ENCODE data around the gene TPM3. TPM values are rescaled to one million over a fixed set of nuclear protein-coding genes. Genes with fewer than 3 reads are reported as not detected.
A peak's percentile ranks its signal among the peaks of the same experiment; 100 is the strongest.

Gene TPM3
- polyA plus RNA-seq, 3 donors = 418 to 1,159 (median 1,153) TPM

DNA sequence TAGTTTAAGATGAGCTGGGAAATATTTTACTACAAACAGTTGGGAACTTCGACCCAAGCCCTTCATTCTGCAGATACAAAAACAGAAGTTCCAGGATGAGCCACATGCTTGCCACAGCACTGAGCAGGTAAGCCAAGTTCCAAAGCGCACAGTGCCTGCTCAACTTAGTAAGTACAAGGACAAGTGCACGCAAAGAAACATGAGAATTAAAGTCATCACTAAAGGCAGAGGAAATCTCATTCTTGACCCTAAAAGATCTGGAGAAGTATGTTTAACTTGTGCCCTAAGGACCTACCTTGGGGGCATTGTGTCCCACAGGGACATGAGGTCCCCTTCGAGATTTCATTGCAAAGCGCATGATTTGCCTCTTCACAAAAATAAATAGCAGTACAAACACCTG lies 27.6 kb upstream of the TPM3 start:
- peak overlapping the region; percentile 100 for H3K27ac ChIP-seq (ENCODE audit: low read depth in 1 of 2, low read length in 2 of 2)
- peak; percentile 7 to 59 (median 56) for DNase-seq
- peak overlapping the region; percentile 99 for H3K9ac ChIP-seq (ENCODE audit: insufficient read depth, low read length, poor library complexity, severe bottlenecking)
- H3K4me2 ChIP-seq (replicated peaks; ENCODE audit: extremely low read depth, low read length, poor library complexity, severe bottlenecking) = peak overlapping the region; percentile 91
- H3K27me3 ChIP-seq (ENCODE audit: control insufficient read depth in 2 of 2, insufficient read depth in 2 of 2, low read length in 2 of 2) = no peaks in the 10 kb centered on the region
- peaks cover 0 to 5% (median 3%) of the 10 kb centered on the region in 3 donors for H3K27me3 Mint-ChIP-seq (ENCODE audit: low read depth in 3 of 3)
- peak overlapping the region; percentile 99 to 100 (median 99) for H3K27ac Mint-ChIP-seq
- H3K79me2 ChIP-seq (ENCODE audit: insufficient read depth, low read length) = peaks cover 96% of the 10 kb centered on the region
- TF ChIP-seq, protein P1, sequence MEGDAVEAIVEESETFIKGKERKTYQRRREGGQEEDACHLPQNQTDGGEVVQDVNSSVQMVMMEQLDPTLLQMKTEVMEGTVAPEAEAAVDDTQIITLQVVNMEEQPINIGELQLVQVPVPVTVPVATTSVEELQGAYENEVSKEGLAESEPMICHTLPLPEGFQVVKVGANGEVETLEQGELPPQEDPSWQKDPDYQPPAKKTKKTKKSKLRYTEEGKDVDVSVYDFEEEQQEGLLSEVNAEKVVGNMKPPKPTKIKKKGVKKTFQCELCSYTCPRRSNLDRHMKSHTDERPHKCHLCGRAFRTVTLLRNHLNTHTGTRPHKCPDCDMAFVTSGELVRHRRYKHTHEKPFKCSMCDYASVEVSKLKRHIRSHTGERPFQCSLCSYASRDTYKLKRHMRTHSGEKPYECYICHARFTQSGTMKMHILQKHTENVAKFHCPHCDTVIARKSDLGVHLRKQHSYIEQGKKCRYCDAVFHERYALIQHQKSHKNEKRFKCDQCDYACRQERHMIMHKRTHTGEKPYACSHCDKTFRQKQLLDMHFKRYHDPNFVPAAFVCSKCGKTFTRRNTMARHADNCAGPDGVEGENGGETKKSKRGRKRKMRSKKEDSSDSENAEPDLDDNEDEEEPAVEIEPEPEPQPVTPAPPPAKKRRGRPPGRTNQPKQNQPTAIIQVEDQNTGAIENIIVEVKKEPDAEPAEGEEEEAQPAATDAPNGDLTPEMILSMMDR (IDR thresholded peaks at IDR 0.05) = no peak
- H3K4me1 Mint-ChIP-seq = peaks cover 46% of the 10 kb centered on the region
- H2AFZ ChIP-seq (ENCODE audit: insufficient read depth, low read depth, low read length, poor library complexity, severe bottlenecking) = peak overlapping the region; percentile 91
- H3K36me3 ChIP-seq (replicated peaks in 1 of 2; ENCODE audit: control insufficient read depth in 1 of 2, insufficient read depth in 2 of 2, low read length in 2 of 2) = peaks cover 10 to 31% of the 10 kb centered on the region in 2 donors
- peak overlapping the region; percentile 82 to 97 (median 92) for H3K4me3 ChIP-seq (replicated peaks in 1 of 3; ENCODE audit: low read depth in 2 of 3, low read length in 3 of 3)
- intact Hi-C loops (cut with micrococcal nuclease) = loop anchor here in 1 of 2 donors (5.0 kb wide), 1 partner anchor 37 kb away; no protein-coding TSS in a partner anchor
- peaks cover 37% of the 10 kb centered on the region for H4K20me1 ChIP-seq (ENCODE audit: insufficient read depth, low read length)
- H3K36me3 Mint-ChIP-seq = peaks cover 24 to 39% of the 10 kb centered on the region in 2 donors
- H3K9me3 Mint-ChIP-seq = no peaks in the 10 kb centered on the region
- peaks cover 31 to 36% of the 10 kb centered on the region in 2 donors for H3K4me1 ChIP-seq (ENCODE audit: control insufficient read depth in 1 of 2, insufficient read depth in 2 of 2, low read length in 2 of 2)
- 22% methylated on average over 2 of the region's 5 CpGs for WGBS (ENCODE audit: insufficient coverage)
- H3K4me3 Mint-ChIP-seq = peak overlapping the region; percentile 82 to 97
- no peaks in the 10 kb centered on the region for H3K9me3 ChIP-seq (replicated peaks in 1 of 2; ENCODE audit: control insufficient read depth in 1 of 2, insufficient read depth in 1 of 2, low read length in 2 of 2)

DNA sequence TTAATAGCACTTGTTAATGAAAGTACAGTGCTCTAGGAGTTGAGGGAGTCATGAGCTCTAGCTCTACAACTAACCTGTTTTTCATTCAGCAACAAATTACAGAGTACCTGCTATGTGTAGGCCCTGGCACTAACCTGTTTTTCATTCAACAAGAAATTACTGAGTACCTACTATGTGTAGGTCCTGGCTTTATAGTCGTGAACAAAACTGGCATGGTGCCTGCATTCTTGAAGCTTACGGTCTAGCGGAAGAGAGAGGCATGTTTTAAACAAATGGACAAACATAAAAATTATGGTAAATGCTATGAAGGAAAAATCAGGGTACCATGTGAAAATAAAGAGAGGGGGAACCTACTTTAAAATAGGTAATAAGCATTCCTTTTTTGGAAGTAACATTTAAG lies 26.6 kb upstream of the TPM3 start:
- Mint-ChIP-seq H3K9me3 (no peaks in the 10 kb centered on the region), H3K27me3 (ENCODE audit: low read depth in 3 of 3) (peaks cover 0 to 5% (median 3%) of the 10 kb centered on the region in 3 donors), H3K4me3 (no peak overlapping the region), H3K4me1 (peaks cover 39% of the 10 kb centered on the region), H3K36me3 (peaks cover 32 to 49% of the 10 kb centered on the region in 2 donors), H3K27ac (peak overlapping the region in 4 of 7 donors; percentile 50 to 100 (median 90))
- Histone ChIP-seq H3K4me2 (replicated peaks; ENCODE audit: extremely low read depth, low read length, poor library complexity, severe bottlenecking) (no peak overlapping the region), H2AFZ (ENCODE audit: insufficient read depth, low read depth, low read length, poor library complexity, severe bottlenecking) (no peak overlapping the region), H3K9ac (ENCODE audit: insufficient read depth, low read length, poor library complexity, severe bottlenecking) (no peak overlapping the region), H3K79me2 (ENCODE audit: insufficient read depth, low read length) (peaks cover 92% of the 10 kb centered on the region), H3K4me3 (replicated peaks in 1 of 3; ENCODE audit: low read depth in 2 of 3, low read length in 3 of 3) (peak overlapping the region in 1 of 3 experiments; percentile 92), H4K20me1 (ENCODE audit: insufficient read depth, low read length) (peaks cover 38% of the 10 kb centered on the region), H3K9me3 (replicated peaks in 1 of 2; ENCODE audit: control insufficient read depth in 1 of 2, insufficient read depth in 1 of 2, low read length in 2 of 2) (no peaks in the 10 kb centered on the region), H3K27me3 (ENCODE audit: control insufficient read depth in 2 of 2, insufficient read depth in 2 of 2, low read length in 2 of 2) (no peaks in the 10 kb centered on the region), H3K4me1 (ENCODE audit: control insufficient read depth in 1 of 2, insufficient read depth in 2 of 2, low read length in 2 of 2) (peaks cover 31 to 36% of the 10 kb centered on the region in 2 donors), H3K36me3 (replicated peaks in 1 of 2; ENCODE audit: control insufficient read depth in 1 of 2, insufficient read depth in 2 of 2, low read length in 2 of 2) (peaks cover 19 to 38% of the 10 kb centered on the region in 2 donors), H3K27ac (ENCODE audit: low read depth in 1 of 2, low read length in 2 of 2) (peak overlapping the region in 1 of 2 donors; percentile 100)
- 89% methylated on average over 3 of the region's 3 CpGs for WGBS (ENCODE audit: insufficient coverage)
- intact Hi-C loops (cut with micrococcal nuclease) = loop anchor here in 1 of 2 donors (5.0 kb wide), 1 partner anchor 36 kb away; no protein-coding TSS in a partner anchor
- TF ChIP-seq, protein P1 (IDR thresholded peaks at IDR 0.05) = no peak
- no peak for DNase-seq

All from CD14-positive monocyte (primary cell).